ENCODE results near the gene MAML2.

The MAML2 gene

DNA sequence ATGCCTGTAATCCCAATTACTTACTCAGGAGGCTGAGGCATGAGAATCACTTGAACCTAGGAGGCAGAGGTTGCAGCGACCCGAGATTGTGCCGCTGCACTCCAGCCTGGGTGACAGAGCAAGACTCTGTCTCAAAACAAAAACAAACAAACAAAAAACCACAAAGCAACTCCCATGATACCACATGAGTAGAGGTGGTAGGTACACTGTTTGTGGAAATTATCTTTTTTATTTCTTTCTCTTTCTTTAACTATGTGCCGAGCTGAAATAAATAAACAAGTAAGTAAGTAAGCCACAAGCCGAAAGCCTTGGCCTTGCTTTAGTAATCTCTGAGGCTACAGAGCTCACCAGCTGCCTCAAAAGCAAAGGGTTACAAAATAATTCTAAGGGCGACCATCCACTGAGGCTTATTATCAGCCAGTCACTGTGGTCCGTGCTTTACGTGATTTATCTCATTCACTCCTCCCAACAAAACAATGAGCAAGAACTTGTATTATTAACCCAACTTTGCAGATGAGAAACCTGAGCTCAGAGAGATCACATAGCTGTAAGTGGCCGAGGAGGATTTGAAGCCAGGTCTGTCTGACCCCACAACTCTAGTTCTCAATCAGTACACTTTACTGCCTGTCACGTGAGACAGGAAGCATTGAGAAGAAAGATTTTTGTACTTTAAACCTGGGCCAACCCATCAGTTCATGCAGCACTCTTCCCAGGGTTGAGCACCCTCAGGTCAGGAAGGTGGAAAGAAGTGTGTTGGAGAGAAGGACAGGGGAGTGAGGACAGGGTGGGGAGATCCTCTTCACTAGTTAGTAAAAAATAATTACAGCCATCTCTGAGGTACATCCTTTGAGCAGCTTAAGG lies 349.3 kb downstream of the MAML2 start:
- DNase-seq (ENCODE audit: low read depth in 2 of 2, low spot score in 1 of 2): no peak

DNA sequence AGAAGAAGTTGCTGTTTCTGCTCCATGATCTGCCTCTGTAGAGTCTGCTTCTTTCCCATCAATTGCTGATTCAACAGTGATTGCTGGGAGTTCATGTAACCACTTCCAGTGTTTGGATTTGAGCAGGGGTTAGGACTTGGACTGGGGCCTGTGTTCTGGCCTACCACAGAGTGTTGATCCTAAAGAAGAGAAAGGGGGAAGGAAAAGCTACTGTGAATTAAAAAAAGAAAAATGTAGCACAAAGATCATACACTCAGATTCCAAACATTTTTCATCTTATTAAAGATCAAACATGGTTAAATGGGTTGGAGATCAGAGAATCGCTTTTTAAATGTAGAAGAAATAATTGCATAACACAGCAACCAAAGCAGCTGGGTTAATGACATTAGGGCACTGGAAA lies 351.4 kb downstream of the MAML2 start:
- DNase-seq (ENCODE audit: low read depth in 2 of 2, low spot score in 1 of 2): no peak

DNA sequence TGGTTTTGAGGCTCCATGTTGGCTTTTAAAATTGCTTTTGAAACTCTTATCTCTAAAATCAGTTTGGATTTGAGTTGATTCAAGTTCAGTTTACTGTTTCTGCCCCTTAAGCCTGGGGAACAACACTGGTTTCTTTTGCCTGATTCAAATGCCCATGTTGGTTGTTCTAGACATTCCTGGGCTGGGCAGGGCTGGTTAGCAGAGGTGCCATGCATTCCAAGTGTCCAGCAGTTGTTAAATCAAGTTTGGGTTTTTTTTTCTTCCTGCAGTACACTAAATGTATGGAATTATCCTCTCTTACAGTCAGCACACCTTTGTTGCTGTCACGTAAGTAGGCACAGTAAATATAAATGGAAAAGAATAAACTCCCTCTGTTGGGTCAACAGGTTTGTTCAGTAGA lies 351.9 kb downstream of the MAML2 start:
- DNase-seq (ENCODE audit: low read depth in 2 of 2, low spot score in 1 of 2): no peak

DNA sequence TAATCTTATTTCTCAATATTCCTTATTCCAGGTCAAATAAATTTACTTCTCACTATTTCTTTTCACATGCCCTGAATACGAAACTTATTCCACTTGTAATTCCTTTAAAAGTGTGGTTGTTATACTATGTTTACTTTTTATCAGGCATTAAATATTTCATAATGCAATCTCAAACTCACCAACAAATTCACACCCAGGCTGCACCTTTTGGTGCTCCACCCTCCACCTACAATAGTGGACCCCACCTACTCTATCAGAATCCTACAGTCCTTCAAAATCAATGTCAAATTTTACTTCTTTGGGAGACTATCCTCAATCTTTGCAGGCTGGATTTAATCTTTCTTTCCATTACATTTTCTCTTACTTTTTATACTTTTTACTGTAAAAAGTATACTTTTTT lies 353.2 kb downstream of the MAML2 start:
- no peak for DNase-seq (ENCODE audit: low read depth in 2 of 2, low spot score in 1 of 2)

DNA sequence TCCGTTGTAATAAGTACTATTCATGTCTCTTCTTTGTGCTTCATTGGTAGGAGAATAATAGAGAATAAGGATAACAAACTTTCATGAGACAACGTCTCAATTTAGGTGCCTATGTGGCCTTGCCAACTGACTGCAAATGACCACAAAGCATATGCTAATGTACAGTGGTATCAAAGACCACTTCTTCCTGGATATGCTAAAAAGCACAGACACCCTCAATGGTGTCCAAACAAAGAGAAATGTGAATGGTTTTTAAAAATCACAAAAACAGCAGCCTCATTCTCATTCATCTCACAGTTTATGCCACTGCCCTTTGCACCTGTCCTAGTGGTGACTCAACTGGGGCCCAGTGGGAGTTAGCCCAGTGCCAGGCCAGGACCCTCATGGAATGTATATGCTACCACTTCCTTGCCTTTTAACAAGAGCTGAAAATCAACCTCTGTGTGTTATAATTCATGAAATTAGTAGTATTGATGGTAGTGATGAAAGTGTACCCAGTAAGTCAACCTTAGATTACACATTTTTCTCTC lies 353.9 kb downstream of the MAML2 start:
- DNase-seq (ENCODE audit: low read depth in 2 of 2, low spot score in 1 of 2): no peak

DNA sequence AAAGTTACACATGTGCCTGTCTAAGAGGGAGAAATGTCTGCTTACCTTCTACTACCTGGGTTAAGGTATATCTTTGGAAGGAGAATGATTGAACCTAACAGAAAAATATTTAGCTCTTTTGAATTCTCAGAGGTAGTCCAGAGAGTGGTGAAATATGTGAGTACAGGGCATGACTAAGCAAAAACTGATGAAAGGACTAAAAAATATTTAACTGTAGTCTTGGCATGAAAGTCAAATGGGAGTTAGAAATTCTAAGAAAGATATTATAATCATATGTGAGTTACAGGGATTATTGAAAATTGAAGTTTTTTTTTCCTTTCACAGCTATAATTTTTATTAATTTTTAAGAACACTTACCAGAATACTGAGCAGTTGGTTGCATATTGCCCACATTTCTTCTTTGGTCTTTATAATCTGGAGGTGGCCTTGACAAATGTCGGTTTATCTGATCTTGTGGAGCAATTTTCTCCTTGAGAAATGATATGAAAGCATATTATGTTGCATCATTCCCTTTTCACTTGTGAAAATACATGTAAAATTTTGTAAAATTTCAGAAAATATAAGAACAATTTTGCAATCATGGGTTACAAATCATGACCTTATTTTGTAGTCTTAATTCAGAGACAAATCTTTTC lies 357.7 kb downstream of the MAML2 start:
- DNase-seq (ENCODE audit: low read depth in 2 of 2, low spot score in 1 of 2): no peak

DNA sequence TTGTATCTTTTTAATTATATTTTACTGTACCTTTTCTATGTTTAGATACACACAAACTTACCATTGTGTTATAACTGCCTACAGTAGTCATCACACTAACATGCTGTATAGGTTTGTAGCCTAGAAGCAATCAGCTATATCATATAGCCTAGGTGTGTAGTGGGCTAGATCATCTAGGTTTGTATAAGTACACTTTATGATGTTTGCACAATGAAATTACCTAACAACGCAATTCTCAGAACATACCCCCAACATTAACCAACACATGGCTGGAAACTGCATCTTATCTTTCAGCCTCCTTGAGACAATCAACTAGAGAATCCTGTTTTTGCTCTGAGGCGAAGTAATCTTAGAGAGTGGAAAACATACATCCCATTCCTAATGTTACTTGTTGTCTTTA lies 358.9 kb downstream of the MAML2 start:
- no peak for DNase-seq (ENCODE audit: low read depth in 2 of 2, low spot score in 1 of 2)

DNA sequence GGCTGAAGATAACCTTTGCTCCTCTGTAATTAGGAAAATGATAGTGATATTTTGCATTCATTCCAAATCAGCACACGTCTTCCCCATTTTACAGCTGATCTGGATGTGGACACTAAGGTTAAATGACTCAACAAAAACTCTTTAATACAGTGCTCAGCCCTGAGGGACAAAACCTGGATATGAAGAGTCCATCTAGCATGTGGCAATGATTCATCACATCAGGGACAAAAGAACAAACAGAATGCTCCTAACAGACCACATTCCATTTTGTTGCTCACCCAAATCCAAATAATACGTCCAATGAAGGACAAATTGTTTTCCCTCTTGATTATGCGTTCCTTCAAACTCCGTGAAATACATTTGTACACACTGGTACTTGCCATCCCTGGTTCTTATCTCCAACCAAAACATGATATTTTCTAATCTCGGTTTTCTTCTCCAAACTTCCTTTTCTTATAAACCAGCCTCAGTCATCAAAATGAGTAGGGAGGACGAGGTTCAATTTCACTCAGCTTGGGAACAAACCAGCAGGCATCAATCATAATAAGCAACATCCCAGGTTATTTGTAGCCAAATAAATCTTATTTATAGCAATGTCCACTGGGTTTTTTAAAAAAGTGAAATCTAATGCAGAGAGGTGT lies 365.3 kb downstream of the MAML2 start:
- DNase-seq (ENCODE audit: low read depth in 2 of 2, low spot score in 1 of 2): no peak

DNA sequence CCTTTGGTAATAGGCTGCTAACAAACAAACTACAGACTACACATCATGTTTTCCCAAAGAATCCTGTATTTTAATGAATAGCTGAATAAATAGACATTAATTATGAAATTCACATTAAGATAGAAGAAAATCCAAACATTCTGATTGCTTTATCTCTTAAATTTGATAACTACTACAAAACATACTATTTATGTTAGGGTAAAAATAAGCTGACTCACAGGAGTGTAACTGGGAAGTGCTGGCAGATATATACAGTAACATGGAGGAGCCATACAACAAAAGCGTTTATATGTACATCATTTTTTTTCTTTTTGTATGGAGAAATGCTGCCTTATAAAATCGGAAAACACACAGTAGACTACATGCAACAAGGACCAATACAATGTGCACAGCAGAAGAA lies 366.4 kb downstream of the MAML2 start:
- no peak for DNase-seq (ENCODE audit: low read depth in 2 of 2, low spot score in 1 of 2)

DNA sequence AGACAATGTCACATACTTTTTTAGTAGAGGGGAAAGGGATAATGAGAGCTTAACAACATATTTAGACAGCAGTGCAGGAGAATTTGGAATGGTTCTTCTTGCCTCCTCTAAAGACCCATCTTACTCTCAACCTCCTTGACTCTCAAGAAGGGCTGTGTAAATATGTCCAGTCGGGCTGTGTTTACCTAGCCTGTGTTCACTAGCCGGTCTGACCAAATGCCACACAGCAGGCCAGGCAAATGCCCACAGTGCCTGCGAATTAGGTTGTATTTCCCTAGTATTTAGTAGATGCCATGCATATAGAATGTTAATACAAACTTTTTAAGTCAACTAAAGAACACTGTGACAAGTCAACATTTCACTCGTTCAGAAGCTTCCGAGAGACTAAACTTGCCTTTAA lies 367.7 kb downstream of the MAML2 start:
- no peak for DNase-seq (ENCODE audit: low read depth in 2 of 2, low spot score in 1 of 2)

DNA sequence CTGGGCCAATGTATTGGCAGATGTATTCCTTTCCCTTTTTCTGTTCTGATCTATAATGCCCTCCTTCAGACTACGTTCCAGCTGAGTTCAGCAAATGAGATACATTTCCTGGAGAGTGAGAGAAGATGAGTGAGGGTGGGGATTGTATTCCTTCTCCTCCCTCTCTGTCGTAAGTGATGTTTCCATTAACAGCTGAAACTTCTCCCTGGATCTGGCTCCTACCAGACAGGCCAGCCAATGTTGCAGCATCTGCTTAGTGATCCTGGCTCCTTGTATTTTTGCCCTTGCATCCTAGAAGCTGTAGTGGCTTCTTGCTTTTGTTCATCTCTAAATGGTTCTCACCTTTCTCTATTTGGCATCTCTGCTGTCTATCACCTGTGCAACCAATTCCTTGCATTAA lies 370.9 kb downstream of the MAML2 start:
- DNase-seq (ENCODE audit: low read depth in 2 of 2, low spot score in 1 of 2): no peak

DNA sequence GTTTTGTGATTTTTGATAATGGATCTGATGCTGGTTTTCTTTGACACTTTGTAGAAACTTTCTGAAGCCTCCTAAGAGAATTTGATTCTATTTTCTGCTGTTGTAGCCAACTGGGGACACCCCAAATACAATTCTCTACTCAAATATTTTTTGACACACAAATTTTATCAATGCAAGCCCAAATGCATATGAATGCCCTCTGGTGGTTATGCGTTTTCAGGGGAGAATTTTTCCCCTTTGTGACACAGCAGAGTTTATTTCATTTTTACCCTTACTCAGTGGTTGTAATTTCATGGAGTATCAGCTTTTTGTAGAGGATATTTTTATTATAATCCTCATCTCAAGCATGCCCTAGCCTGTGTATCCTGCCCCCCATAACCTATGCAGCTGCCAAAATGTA lies 374.4 kb downstream of the MAML2 start:
- DNase-seq (ENCODE audit: low read depth in 2 of 2, low spot score in 1 of 2): no peak

DNA sequence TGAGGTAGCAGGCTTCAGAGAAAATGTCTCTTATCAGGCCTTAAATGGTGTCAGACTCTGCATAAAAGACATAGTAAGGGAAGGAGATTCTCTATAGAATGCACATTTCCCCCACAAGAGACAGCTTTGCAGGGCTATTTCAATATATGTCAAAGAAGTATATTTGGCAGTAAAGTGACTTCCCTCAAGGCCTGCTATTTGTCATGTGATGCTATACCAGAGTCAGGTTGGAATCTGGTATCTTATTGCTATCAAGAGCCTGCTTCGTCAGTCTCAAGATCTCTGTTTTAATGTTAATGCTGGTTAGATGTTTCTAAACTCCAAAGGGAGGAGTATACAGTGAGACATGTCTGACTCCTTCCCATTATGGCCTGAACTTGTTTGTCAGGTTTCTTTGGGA lies 378.7 kb downstream of the MAML2 start:
- DNase-seq (ENCODE audit: low read depth in 2 of 2, low spot score in 1 of 2): no peak

DNA sequence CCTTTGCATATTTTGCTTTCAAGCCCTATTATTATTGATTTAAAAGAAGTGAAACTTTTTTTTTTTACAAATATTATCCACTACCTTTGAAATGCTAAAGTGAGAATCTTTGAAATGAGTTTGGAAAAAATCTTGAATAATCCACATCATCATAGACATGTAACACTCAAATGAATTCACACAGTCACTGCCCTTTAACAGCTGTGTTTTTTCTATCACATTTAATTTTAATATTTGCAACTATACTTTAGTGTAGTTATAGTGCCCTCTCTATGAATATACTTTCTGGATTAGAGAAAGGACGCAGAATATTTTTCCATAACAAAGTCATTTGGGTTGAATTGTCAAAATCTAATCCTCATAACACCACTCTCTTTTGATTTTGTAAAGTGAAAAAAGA lies 381.2 kb downstream of the MAML2 start:
- no peak for DNase-seq (ENCODE audit: low read depth in 2 of 2, low spot score in 1 of 2)

DNA sequence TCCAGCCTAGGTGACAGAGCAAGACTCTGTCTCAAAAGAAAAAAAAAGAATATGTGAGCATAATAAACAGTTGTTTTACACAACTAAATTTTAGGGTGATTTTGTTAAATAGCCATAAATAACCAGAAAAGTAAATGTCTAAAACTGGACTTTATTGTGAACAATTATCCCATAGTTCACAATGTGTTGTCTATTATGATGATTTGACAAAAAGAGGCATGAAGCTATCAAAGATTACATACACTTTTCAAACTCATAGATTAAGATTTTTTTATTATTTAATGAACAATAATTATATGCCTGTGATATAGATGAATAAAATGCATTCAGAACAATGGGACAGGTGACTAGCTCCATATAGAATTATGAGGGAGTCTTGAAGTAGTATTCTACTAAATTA lies 392.1 kb downstream of the MAML2 start:
- DNase-seq (ENCODE audit: low read depth in 2 of 2, low spot score in 1 of 2): no peak

DNA sequence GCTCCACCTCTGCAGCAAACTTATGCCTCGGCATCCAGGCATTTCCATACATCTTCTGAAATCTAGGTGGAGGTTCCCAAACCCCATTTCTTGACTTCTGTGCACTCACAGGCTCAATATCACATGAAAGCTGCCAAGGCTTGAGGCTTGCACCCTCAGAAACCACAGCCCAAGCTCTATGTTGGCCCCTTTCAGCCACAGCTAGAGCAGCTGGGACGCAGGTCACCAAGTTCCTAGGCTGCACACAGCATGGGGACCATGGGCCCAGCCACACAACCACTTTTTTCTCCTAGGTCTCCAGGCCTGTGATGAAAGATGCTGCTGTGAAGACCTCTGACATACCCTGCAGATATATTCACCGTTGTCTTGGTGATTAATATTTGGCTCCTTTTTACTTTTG lies 394.4 kb downstream of the MAML2 start:
- no peak for DNase-seq (ENCODE audit: low read depth in 2 of 2, low spot score in 1 of 2)

DNA sequence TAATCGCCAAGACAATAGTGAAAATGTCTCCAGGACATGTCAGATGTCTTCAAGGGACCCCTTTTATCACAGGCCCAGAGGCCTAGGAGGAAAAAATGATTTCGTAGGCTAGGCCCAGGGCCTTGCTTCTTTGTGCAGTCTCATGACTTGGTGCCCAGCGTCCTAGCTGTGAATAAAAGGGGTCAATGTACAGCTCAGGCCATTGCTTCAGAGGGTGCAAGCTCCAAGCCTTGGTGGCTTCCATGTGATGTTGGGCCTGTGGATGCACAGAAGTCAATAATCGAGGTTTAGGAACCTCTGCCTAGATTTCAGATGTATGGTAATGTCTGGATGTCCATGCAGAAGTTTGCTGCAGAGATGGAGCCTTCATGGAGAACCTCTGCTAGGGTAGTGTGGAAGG lies 398.4 kb downstream of the MAML2 start:
- no peak for DNase-seq (ENCODE audit: low read depth in 2 of 2, low spot score in 1 of 2)

DNA sequence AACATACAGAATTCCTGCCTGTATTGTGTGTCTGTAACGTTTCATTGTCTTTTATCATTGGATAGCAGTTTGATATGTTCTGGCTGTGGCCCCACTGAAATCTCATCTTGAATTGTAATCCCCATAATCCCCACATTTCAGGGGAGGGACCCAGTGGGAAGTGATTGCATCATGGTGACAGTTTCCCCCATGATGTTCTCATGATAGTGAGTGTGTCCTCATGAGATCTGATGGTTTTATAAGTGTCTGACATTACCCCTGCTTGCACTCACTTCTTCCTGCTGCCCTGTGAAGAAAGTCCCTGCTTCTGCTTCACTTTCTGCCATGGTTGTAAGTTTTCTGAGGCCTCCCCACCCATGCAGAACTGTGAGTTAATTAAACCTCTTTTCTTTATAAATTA lies 399.4 kb downstream of the MAML2 start:
- no peak for DNase-seq (ENCODE audit: low read depth in 2 of 2, low spot score in 1 of 2)

DNA sequence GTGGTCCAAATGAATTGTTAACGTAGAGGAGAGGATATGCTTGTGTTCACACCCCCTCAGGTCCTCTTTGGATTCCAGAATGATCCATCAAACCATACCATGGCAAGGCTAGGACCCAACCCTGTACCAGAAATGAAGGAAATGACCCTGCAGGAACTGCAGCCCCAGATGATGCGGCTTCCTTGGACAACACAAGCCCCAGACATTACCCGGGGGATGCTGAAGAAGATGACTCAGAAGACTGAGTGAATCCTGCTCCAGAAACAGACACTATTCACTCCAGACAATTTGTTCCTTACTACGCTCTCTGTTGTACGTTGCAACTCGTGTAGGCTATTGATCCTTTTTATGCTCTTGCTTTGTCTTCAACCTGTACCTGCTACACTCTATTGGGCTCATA lies 403.9 kb downstream of the MAML2 start:
- no peak for DNase-seq (ENCODE audit: low read depth in 2 of 2, low spot score in 1 of 2)

DNA sequence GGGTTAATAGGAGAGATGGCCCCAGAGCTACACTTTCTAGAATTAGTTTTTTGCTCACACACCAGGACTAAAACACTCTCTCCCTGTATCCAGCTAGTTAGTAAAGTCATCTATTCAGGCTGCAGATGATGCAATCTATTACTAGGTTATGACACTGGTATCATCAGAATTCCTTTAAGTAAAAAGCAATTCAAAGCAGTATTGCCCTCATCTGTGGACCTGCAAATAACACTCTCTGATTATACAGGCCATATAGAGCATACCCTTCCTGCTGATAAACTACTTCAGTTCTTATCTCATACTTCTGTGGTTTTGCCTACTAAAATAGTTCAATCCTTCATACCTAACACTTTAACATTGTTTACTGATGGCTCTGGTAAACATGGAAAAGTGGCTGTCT lies 405.6 kb downstream of the MAML2 start:
- DNase-seq (ENCODE audit: low read depth in 2 of 2, low spot score in 1 of 2): no peak

DNA sequence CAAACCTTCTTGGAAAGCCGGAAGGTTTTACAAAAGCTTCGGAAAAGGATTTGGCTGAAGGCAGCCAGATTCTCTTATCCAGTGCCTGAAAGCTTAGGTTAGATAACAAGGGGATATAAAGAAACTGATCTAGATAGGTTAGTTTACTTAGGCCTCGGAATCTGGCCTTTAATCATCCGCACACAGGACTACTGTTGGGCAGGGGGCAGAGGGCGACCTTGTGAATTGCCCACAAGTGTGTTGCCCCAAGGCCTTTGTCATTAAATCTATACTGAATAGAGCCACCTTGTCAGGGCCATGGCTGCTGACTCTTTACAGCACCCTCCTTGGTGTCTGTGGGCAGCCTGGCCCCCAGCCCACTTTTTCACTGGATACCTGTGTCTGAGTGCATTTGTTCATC lies 409.4 kb downstream of the MAML2 start:
- DNase-seq (ENCODE audit: low read depth in 2 of 2, low spot score in 1 of 2): no peak

DNA sequence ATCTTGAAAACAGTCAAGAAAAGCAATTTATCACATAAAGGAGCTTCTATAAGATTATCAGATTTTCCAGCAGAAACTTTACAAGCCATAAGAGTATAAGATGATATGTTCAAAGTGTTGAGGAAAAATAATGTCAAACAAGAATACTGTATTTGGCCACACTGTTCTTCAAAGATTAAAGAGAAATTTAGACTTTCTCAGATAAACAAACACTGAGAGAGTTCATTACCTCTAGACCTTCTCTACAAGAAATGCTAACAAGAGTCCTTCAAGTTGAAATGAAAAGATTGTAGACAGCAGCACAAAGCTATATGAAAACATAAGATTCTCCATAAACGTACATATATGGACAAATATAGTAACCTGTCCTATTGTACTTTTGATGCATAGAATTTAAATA lies 411.1 kb downstream of the MAML2 start:
- DNase-seq (ENCODE audit: low read depth in 2 of 2, low spot score in 1 of 2): no peak
